ENCODE measurements around the gene RYR1. TPM values are rescaled to one million over a fixed set of nuclear protein-coding genes. Genes with fewer than 3 reads are reported as not detected.
"Not testable (repeated sequence)": the region's sequence is repeated elsewhere in the genome, so short reads cannot be mapped to it uniquely, and the experiment has no call there.

RYR1 gene
- polyA plus RNA-seq, 4 donors, result 4.0 to 11.9 (median 4.9) TPM

DNA sequence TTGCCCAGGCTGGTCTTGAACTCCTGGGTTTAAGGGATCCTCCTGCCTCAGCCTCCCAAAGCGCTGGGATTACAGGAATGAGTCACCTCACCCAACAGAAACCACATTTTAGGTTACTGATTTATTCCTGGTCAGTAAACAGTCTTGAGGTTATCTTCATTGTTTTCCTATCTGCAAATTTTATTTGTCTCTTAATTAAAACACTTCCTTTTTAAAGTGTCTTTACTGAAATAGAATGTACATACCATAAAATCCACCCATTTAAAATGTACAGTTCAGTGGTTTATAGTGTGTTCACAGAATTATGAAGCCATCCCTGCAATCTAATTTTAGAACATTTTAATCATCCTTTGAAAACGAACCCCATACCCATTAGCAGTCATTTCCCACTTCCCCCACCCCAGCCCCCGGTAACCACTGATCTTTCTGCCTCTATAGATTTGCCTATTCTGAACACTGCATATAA is 121.2 kb downstream of the RYR1 start:
- no peak for DNase-seq (ENCODE audit: low read depth in 4 of 4, low spot score in 3 of 4)

DNA sequence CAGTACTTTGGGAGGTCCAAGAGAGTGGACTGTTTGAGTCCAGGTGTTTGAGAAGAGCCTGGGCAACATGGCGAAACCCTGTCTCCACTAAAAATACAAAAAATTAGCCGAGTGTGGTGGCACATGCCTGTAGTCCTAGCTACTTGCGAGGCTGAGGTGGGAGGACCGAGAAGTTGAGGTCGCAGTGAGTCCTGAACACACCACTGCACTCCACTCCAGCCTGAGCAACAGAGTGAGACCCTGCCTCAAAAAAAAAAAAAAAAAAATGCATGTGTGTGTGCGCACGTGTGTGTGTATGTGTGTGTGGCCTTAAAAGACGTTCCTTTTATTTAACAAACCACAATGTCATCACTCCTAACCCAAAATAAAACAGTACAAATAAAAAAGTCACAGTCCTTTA is 121.7 kb downstream of the RYR1 start:
- DNase-seq (ENCODE audit: low read depth in 4 of 4, low spot score in 3 of 4), result no peak

GRCh38 chr19:38556521-38557174 is 123.2 kb downstream of the RYR1 start:
- no peak for DNase-seq (ENCODE audit: low read depth in 4 of 4, low spot score in 3 of 4)

DNA sequence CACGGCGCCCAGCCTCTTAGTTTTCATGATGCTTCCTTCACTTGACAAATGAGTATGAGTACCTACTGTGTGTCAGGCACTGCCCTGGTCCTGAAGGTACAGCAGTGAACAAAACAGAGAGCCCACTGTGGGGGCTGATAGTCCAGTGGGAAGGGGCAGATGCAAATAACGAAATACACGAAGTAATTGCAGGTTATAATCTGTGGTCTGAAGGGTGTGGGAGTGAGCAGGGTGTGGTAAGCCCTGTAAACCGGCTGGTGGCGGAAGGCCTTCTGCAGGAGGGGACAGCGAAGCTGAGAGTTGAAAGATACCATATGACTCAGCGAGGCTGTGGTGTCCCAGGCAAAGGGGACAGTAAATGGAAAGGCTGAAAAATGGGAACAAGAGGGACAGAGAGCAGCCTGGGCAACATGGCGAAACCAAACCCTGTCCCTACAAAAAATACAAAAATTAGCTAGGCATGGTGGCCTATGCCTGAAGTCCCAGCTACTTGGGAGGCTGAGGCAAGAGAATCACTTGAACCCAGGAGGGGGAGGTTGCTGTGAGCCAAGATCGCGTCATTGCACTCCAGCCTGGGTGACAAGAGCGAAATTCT is 123.8 kb downstream of the RYR1 start:
- DNase-seq (ENCODE audit: low read depth in 4 of 4, low spot score in 3 of 4), result no peak

- DNase-seq (ENCODE audit: low read depth in 4 of 4, low spot score in 3 of 4), result not testable (repeated sequence)
These were observed 125.4 kb downstream of the RYR1 start for GRCh38 chr19:38558933-38559332.

DNA sequence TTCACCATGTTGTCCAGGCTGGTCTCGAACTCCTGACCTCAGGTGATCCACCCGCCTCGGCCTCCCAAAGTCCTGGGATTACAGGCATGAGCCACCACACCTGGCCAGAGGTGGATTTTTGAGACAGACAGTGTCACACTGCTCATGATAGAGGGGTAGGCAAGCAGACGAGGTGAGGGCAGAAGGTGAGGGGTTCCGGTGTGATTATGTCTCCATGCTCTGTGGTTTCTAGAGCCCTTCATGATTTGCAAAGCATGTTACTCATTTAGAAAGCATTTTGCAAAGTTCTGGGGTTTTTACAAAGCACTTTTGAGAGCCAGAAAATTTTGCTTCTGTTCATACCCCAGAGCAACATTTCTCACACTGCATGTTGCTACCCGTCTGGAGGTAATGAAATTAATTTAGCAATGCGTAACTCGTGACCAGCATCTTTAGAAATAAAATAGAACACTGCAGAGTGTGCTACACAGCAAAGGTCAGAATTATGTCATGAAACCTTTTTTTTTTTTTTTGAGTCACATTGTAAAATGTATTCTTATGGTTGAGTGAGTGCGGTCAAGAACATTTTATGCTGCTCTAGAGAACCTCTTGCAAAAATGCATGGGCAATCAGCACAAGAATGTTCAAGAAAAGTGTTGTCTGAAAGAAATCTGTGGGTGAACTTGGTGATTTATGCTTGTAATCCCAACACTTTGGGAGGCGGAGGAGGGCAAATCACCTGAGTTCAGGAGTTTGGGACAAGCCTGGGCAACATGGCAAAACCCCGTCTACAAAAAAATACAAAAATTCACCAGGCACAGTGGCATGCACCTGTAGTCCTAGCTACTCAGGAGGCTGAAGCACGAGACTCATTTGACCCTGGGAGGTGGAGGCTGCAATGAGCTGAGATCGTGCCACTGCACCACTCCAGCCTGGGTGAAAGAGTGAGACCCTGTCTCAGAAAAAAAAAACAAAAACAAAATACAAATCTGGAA is 126.2 kb downstream of the RYR1 start:
- DNase-seq (ENCODE audit: low read depth in 4 of 4, low spot score in 3 of 4), result no peak

GRCh38 chr19:38561053-38561606 is 127.6 kb downstream of the RYR1 start:
- no peak for DNase-seq (ENCODE audit: low read depth in 4 of 4, low spot score in 3 of 4)

DNA sequence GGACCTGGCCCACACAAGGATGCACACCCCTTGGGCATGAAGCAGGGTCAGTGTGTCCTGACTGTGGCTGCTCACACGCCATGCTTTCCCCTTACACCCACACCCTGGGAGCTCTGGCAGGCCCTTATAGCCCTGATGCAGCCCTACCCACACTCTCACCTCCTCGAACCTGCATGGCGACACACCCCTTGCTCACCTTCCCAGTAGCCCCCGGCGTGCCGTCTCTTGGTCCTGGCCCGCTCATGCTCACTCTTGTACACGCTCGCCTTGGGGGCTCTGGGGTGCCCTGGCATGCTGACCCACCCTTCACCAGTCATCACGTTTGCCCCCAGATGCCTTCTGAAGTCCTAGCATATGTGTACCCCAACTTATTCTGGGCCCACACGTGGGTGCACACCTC is 128.2 kb downstream of the RYR1 start:
- DNase-seq (ENCODE audit: low read depth in 4 of 4, low spot score in 3 of 4), result no peak

DNA sequence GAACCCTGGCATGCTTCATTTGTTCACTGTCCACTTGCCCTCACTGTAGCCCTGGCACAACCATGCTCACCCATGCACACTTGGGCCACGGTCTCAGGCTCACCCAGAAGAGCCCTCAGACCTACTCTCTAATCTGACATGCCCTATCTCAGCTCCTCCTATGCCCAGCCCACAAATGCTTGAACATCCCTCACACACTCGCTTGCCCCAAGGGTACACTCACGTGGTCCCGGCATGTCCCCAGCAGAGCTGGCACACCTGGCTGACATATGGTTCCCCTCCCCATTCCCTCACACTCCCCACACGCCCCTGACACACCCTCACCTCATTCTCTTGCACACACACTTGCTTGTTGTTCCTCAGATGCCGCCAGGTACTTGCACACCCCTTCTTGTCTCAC is 128.6 kb downstream of the RYR1 start:
- no peak for DNase-seq (ENCODE audit: low read depth in 4 of 4, low spot score in 3 of 4)

DNA sequence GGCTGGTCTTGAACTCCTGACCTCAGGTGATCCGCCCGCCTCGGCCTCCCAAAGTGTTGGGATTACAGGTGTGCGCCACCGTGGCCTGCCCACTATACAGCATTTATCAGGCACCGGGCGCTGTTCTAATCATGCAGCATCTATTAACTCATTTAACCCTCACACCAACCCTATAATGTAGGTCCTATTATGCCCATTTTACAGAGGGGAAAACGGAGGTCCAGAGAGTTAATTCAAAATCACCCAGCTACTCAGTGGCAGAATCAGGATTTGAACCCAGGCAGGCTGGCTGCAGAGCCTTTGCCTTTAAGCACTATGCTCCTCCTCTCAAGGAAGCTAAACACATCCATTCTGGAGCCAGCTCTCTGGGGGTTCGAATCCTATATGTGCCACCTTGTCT is 130.0 kb downstream of the RYR1 start:
- DNase-seq (ENCODE audit: low read depth in 4 of 4, low spot score in 3 of 4), result no peak

- no peak for DNase-seq (ENCODE audit: low read depth in 4 of 4, low spot score in 3 of 4)
These were observed 131.6 kb downstream of the RYR1 start for GRCh38 chr19:38564981-38565690.

- DNase-seq (ENCODE audit: low read depth in 4 of 4, low spot score in 3 of 4), result no peak
These were observed 132.2 kb downstream of the RYR1 start for GRCh38 chr19:38565691-38566105.

- DNase-seq (ENCODE audit: low read depth in 4 of 4, low spot score in 3 of 4), result no peak
These were observed 136.0 kb downstream of the RYR1 start for GRCh38 chr19:38569368-38569983.

DNA sequence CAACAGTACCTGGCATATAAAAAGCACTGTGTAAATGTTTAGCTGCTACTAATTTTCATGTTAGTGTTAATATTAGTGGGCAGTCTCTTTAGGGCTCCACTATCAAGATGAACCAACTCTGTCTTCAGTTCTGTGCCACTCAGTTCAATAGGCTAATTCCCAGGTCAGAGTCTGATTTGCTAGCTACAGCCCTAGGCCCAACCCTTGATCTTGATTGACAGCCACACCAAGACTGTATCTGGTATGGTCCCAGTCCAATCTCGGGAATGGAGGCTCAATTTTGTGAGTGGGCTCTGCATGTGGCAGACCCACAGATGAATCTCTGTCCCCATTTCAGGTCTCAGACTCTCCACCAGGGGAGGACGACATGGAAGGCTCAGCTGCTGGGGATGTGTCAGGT is 138.2 kb downstream of the RYR1 start:
- DNase-seq (ENCODE audit: low read depth in 4 of 4, low spot score in 3 of 4), result no peak

- no peak for DNase-seq (ENCODE audit: low read depth in 4 of 4, low spot score in 3 of 4)
These were observed 144.3 kb downstream of the RYR1 start for GRCh38 chr19:38577826-38578225.

DNA sequence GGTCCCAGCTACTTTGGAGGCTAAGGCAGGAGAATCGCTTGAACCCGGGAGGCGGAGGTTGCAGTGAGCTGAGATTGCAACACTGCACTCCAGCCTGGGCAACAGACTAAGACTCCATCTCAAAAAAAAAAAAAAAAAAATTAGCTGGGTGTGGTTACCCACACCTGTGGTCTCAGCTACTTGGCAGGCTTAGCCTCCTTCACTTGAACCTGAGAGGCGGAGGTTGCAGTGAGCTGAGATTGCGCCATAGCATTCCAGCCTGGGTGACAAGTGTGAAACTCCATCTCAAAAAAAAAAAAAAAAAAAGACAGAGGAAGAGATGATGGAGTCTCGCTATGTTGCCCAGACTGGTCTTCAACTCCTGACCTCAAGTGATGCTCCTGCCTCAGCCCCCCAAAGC is 145.8 kb downstream of the RYR1 start:
- not testable (repeated sequence) for DNase-seq (ENCODE audit: low read depth in 4 of 4, low spot score in 3 of 4)

DNA sequence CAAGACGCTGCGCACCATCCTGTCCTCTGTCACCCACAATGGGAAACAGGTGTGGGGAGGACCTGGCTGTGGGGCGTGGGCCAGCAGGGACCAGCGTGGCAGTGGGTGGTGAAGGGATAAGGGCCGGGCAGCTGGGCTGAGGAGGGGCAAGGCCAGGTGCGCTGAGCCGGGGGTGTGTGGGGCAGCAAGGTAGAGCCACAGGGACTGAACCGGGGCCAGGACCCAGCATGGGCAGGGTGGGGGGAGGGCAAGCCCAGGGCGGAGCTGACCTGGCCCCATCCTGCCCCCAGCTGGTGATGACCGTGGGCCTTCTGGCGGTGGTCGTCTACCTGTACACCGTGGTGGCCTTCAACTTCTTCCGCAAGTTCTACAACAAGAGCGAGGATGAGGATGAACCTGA is 146.6 kb downstream of the RYR1 start:
- no peak for DNase-seq (ENCODE audit: low read depth in 4 of 4, low spot score in 3 of 4)

DNA sequence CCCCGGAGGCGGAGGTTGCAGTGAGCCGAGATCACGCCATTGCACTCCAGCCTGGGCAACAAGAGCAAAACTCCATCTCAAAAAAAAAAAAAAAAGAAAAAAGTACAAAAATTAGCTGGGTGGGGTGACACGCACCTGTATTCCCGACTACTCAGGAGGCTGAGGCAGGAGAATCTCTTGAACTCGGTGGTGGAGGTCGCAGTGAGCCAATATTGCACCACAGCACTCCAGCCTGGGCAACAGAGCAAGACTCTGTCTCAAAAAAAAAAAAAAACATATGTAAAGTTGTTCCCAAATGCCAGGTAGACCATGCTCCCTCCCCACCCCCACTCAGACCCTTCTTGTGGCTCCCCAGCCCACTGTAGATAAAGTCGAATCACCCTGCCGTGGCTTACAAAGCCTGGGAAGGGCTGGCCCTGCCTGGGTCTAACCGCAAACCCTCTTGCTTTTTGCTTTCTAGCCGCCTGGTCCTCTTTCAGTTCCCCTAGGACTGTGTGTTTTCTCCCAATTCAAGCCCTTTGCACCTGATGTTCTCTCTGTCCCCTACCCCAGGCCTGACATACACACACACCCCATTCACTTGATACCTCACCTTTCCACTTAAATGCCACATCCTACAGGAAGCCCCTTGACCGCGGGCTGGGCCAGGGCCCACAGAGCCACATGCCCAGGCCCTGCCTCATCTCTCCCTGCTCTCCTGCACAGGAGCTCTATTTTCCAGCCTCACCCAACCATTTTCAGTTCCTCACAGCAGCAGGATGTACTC is 149.9 kb downstream of the RYR1 start:
- no peak for DNase-seq (ENCODE audit: low read depth in 4 of 4, low spot score in 3 of 4)

GRCh38 chr19:38583985-38584305 is 150.5 kb downstream of the RYR1 start:
- DNase-seq (ENCODE audit: low read depth in 4 of 4, low spot score in 3 of 4), result no peak

All from left renal pelvis (tissue), 4 donors.